Nephron (organoid): Measurements from ENCODE around the gene SLC22A6.

Experiments
- H3K27ac Mint-ChIP-seq, 3 experiments: 2 replicates each; pipeline ENCODE4 v1.8.0; 2020; ENCODE audit warnings: mixed read lengths in 3 of 3, mild to moderate bottlenecking in 2 of 3, moderate library complexity in 1 of 3
- H3K27me3 Mint-ChIP-seq: 2 replicates; pipeline ENCODE4 v1.8.0; 2021; ENCODE audit warnings: low read depth, mild to moderate bottlenecking, moderate library complexity, mixed read lengths
- H3K36me3 Mint-ChIP-seq: 2 replicates; pipeline ENCODE4 v1.8.0; 2020; ENCODE audit warnings: low read depth, mixed read lengths
- H3K4me1 Mint-ChIP-seq: 2 replicates; pipeline ENCODE4 v1.8.0; 2020; ENCODE audit warnings: mixed read lengths
- H3K4me3 Mint-ChIP-seq, 3 experiments: 2 replicates each; pipeline ENCODE4 v1.8.0; 2020; ENCODE audit warnings: mild to moderate bottlenecking in 3 of 3, mixed read lengths in 3 of 3, moderate library complexity in 2 of 3
- H3K9me3 Mint-ChIP-seq: 2 replicates; pipeline ENCODE4 v1.8.0; 2020; ENCODE audit warnings: mixed read lengths
- CTCF ChIP-seq, 3 experiments: fragments of 200-600 bp; sonication (generic); IDR thresholded peaks; one replicate each; pipeline ENCODE4 v1.5.0; 2021; ENCODE audit warnings: antibody characterized with exemption in 3 of 3; ENCODE audit not compliant: unreplicated experiment in 3 of 3

The SLC22A6 gene

DNA sequence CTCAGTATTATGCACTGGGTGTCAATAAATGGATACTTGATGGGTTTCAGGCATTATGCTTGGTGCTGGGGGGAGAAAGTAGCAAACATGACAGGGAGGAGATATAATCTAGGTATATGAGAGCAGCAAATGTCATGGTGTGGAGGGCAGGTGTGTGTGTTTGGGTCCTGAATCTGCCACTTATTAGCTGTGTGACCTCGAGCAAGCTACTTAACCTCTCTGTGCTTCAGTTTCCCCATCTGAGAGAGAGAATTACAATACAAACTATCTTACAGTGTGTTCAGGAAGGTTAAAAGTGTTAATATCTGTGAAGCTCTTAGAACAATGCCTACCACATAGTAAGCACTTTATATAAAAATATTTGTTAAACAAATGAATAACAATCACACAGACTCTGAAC lies 28.1 kb upstream of the SLC22A6 start:
- Mint-ChIP-seq H3K4me1 (peaks cover 22% of the 10 kb centered on the region), H3K4me3 (no peak overlapping the region), H3K27me3 (peaks cover 29% of the 10 kb centered on the region), H3K9me3 (no peaks in the 10 kb centered on the region), H3K27ac (no peak overlapping the region), H3K36me3 (no peaks in the 10 kb centered on the region)
- no peak for TF ChIP-seq CTCF (IDR thresholded peaks at IDR 0.05; ENCODE audit: unreplicated experiment in 3 of 3)

DNA sequence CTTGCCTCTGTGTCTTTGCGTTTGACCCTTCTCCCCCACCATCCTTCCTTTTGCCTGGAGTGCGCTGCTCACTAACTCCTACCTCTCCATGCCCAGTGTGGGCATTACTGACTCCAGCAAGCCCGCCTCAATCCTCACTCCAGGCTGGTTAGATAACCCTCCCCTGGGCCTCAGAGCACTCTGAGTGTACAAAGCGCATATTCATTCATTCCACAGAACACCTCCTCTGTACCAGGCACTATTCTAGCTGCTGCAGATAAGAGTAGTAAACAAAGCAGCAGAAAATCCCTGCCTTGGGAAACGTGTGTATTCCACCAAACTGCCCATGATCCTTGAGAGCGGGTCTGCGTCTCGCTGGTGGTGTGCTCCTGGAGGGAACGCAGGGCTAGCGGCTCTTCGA lies 27.7 kb upstream of the SLC22A6 start:
- no peak overlapping the region for H3K4me3 Mint-ChIP-seq
- no peaks in the 10 kb centered on the region for H3K9me3 Mint-ChIP-seq
- peaks cover 19% of the 10 kb centered on the region for H3K4me1 Mint-ChIP-seq
- H3K27ac Mint-ChIP-seq, result no peak overlapping the region
- peaks cover 25% of the 10 kb centered on the region for H3K27me3 Mint-ChIP-seq
- H3K36me3 Mint-ChIP-seq, result no peaks in the 10 kb centered on the region
- TF ChIP-seq CTCF (IDR thresholded peaks at IDR 0.05; ENCODE audit: unreplicated experiment in 3 of 3), result no peak

DNA sequence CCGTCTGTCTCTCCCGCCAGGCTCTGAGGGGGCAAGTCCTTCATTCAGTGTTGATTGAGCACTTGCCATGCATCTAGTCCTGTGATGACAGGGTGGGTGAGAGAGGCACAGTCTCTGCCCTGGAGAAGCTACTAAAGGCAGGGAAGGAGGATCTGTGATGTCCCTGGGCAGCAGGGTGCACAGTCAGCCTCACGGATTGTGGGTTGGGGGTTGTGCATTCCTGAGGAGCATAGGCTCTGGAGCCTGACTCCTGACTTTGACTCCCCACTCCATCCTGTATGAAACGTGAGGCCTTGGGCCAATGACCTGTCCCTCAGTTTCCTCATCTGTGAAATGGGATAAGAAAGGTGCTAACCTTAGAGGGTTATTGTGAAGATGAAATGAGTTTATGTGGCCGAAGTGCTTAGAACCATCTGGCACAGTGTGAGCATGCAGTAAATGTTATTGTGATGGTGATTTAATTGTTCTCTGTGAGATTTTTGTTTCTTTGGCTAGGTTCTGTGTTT lies 26.2 kb upstream of the SLC22A6 start:
- TF ChIP-seq CTCF (IDR thresholded peaks at IDR 0.05; ENCODE audit: unreplicated experiment in 3 of 3), result no peak
- Mint-ChIP-seq H3K27ac (no peak overlapping the region), H3K36me3 (no peaks in the 10 kb centered on the region)

DNA sequence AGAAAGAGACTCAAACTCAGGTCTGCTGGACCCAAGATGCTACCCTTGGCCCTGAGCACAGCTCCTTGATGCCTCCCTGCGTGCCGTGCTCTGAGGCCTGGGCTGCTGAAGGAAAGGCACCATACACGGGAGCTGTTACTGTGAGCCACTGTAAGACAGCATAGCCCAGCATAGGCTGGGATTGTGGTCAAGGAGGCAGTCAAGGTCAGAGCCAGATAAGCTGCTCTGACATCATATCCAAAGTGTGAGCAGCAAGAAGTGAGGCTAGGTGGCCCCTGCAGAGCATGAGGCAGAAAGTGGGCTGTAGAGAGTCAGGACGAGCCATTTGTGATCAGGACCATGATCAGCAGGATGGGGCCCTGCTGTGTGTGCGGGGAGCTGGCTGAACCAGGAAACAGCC lies 23.2 kb upstream of the SLC22A6 start:
- H3K4me3 Mint-ChIP-seq, result no peak overlapping the region
- H3K36me3 Mint-ChIP-seq, result no peaks in the 10 kb centered on the region

More for the DNA sequence above, 26.2 kb upstream of the SLC22A6 start:
- Mint-ChIP-seq H3K27me3 (peaks cover 25% of the 10 kb centered on the region), H3K4me1 (peaks cover 17% of the 10 kb centered on the region), H3K9me3 (no peaks in the 10 kb centered on the region), H3K4me3 (no peak overlapping the region)

DNA sequence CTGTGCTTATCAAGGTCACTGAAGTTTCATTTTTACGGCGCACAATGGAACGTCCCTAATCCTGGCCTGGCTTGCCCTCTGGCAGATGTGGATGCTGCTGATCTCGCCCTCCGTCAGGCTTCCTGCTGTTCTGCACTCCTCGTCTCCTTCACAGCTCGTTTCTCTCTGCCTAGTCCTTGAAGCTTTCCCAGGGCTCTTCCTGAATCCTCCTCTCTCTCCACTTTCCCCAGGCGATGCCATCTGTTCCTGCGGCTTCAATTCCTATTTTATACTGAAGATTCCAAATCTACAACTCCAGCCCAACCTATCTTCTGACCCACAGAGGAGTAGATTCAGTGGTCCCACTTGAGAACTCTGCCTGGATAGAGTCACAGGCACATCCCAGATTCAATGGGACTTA lies 16.7 kb upstream of the SLC22A6 start:
- H3K27me3 Mint-ChIP-seq, result peaks cover 5% of the 10 kb centered on the region

More for the DNA sequence above, 23.2 kb upstream of the SLC22A6 start:
- Mint-ChIP-seq H3K9me3 (no peaks in the 10 kb centered on the region), H3K27ac (no peak overlapping the region), H3K27me3 (peaks cover 9% of the 10 kb centered on the region), H3K4me1 (peaks cover 12% of the 10 kb centered on the region)
- no peak for TF ChIP-seq CTCF (IDR thresholded peaks at IDR 0.05; ENCODE audit: unreplicated experiment in 3 of 3)

More for the DNA sequence above, 16.7 kb upstream of the SLC22A6 start:
- Mint-ChIP-seq H3K4me3 (no peak overlapping the region), H3K27ac (no peak overlapping the region), H3K9me3 (no peaks in the 10 kb centered on the region), H3K36me3 (no peaks in the 10 kb centered on the region), H3K4me1 (peaks cover 6% of the 10 kb centered on the region)
- no peak for TF ChIP-seq CTCF (IDR thresholded peaks at IDR 0.05; ENCODE audit: unreplicated experiment in 3 of 3)
